ENCODE data around the gene RBM20. TPM values are rescaled to one million over a fixed set of nuclear protein-coding genes. Genes with fewer than 3 reads are reported as not detected.

RBM20 gene
- polyA plus RNA-seq, 3 donors = not detected

- Histone ChIP-seq H3K9me3 (replicated peaks in 1 of 2; ENCODE audit: control insufficient read depth in 1 of 2, insufficient read depth in 1 of 2, low read length in 2 of 2) (no peaks in the 10 kb centered on the region), H3K36me3 (replicated peaks in 1 of 2; ENCODE audit: control insufficient read depth in 1 of 2, insufficient read depth in 2 of 2, low read length in 2 of 2) (no peaks in the 10 kb centered on the region), H3K27me3 (ENCODE audit: control insufficient read depth in 2 of 2, insufficient read depth in 2 of 2, low read length in 2 of 2) (no peaks in the 10 kb centered on the region), H3K79me2 (ENCODE audit: insufficient read depth, low read length) (no peaks in the 10 kb centered on the region), H3K27ac (ENCODE audit: low read depth in 1 of 2, low read length in 2 of 2) (peak overlapping the region; percentile 93 to 98), H2AFZ (ENCODE audit: insufficient read depth, low read depth, low read length, poor library complexity, severe bottlenecking) (peak overlapping the region; percentile 29), H3K4me1 (ENCODE audit: control insufficient read depth in 1 of 2, insufficient read depth in 2 of 2, low read length in 2 of 2) (peaks cover 81 to 84% of the 10 kb centered on the region in 2 donors), H4K20me1 (ENCODE audit: insufficient read depth, low read length) (no peaks in the 10 kb centered on the region), H3K9ac (ENCODE audit: insufficient read depth, low read length, poor library complexity, severe bottlenecking) (no peak overlapping the region), H3K4me3 (replicated peaks in 1 of 3; ENCODE audit: low read depth in 2 of 3, low read length in 3 of 3) (no peak overlapping the region), H3K4me2 (replicated peaks; ENCODE audit: extremely low read depth, low read length, poor library complexity, severe bottlenecking) (no peak overlapping the region)
- 57% methylated on average over 10 of the region's 12 CpGs for WGBS (ENCODE audit: insufficient coverage)
- intact Hi-C loops (cut with micrococcal nuclease) = no loop called here
- no peak for TF ChIP-seq CTCF (IDR thresholded peaks at IDR 0.05)
- Mint-ChIP-seq H3K9me3 (peaks cover 0 to 3% (median 0%) of the 10 kb centered on the region in 7 donors), H3K4me1 (peaks cover 82% of the 10 kb centered on the region), H3K27ac (peak overlapping the region; percentile 51 to 98 (median 95)), H3K36me3 (peaks cover 0 to 2% of the 10 kb centered on the region in 2 donors), H3K4me3 (no peak overlapping the region), H3K27me3 (ENCODE audit: low read depth in 3 of 3) (no peaks in the 10 kb centered on the region)
- DNase-seq = peak in 1 of 3 donors; percentile 43
Observed at GRCh38 chr10:110857265-110858171, 213.4 kb downstream of the RBM20 start.

GRCh38 chr10:110858297-110858934 is 214.3 kb downstream of the RBM20 start:
- H3K9me3 ChIP-seq (replicated peaks in 1 of 2; ENCODE audit: control insufficient read depth in 1 of 2, insufficient read depth in 1 of 2, low read length in 2 of 2) = no peaks in the 10 kb centered on the region
- peak overlapping the region; percentile 93 to 98 for H3K27ac ChIP-seq (ENCODE audit: low read depth in 1 of 2, low read length in 2 of 2)
- H3K4me3 Mint-ChIP-seq = no peak overlapping the region
- no peak for TF ChIP-seq CTCF (IDR thresholded peaks at IDR 0.05)
- no CpG with 5 or more reads among the region's 1 CpG for WGBS (ENCODE audit: insufficient coverage)
- H3K27ac Mint-ChIP-seq = peak overlapping the region; percentile 93 to 98 (median 97)
- peak overlapping the region in 1 of 3 experiments; percentile 61 for H3K4me3 ChIP-seq (replicated peaks in 1 of 3; ENCODE audit: low read depth in 2 of 3, low read length in 3 of 3)
- no peaks in the 10 kb centered on the region for H3K27me3 Mint-ChIP-seq (ENCODE audit: low read depth in 3 of 3)
- peaks cover 82 to 84% of the 10 kb centered on the region in 2 donors for H3K4me1 ChIP-seq (ENCODE audit: control insufficient read depth in 1 of 2, insufficient read depth in 2 of 2, low read length in 2 of 2)
- H3K27me3 ChIP-seq (ENCODE audit: control insufficient read depth in 2 of 2, insufficient read depth in 2 of 2, low read length in 2 of 2) = no peaks in the 10 kb centered on the region
- H3K9ac ChIP-seq (ENCODE audit: insufficient read depth, low read length, poor library complexity, severe bottlenecking) = no peak overlapping the region
- no peak for DNase-seq
- no peaks in the 10 kb centered on the region for H3K79me2 ChIP-seq (ENCODE audit: insufficient read depth, low read length)
- no peaks in the 10 kb centered on the region for H4K20me1 ChIP-seq (ENCODE audit: insufficient read depth, low read length)
- H3K4me2 ChIP-seq (replicated peaks; ENCODE audit: extremely low read depth, low read length, poor library complexity, severe bottlenecking) = peak overlapping the region; percentile 22
- peaks cover 0 to 3% (median 0%) of the 10 kb centered on the region in 7 donors for H3K9me3 Mint-ChIP-seq
- intact Hi-C loops (cut with micrococcal nuclease) = no loop called here
- H3K4me1 Mint-ChIP-seq = peaks cover 82% of the 10 kb centered on the region
- H2AFZ ChIP-seq (ENCODE audit: insufficient read depth, low read depth, low read length, poor library complexity, severe bottlenecking) = peak overlapping the region; percentile 29
- H3K36me3 Mint-ChIP-seq = peaks cover 0 to 2% of the 10 kb centered on the region in 2 donors
- H3K36me3 ChIP-seq (replicated peaks in 1 of 2; ENCODE audit: control insufficient read depth in 1 of 2, insufficient read depth in 2 of 2, low read length in 2 of 2) = no peaks in the 10 kb centered on the region

Measured in CD14-positive monocyte (primary cell).